GM23338 (cell line): ENCODE data around the gene NSMCE1.

ENCODE experiments used
- EZH2 ChIP-seq: fragments of 200-600 bp; sonication (generic); IDR thresholded peaks from one replicate; pipeline ENCODE4 v1.8.0; 2017; ENCODE audit warnings: antibody characterized with exemption, mild to moderate bottlenecking, low read depth; ENCODE audit not compliant: unreplicated experiment
- POLR2AphosphoS5 ChIP-seq: IDR thresholded peaks from 2 replicates; pipeline ENCODE4 v1.6.1; 2016; ENCODE audit warnings: antibody characterized with exemption, low read depth
- TF ChIP-seq, protein P1 (sequence below), 2 experiments: fragments of 200-600 bp in 1 of 2; sonication (generic) in 1 of 2; conservative IDR thresholded peaks; 2 replicates each; pipeline versions ENCODE4 v1.5.1 to v1.6.1; 2016 to 2017; ENCODE audit warnings: antibody characterized with exemption in 2 of 2, low read depth in 2 of 2, mild to moderate bottlenecking in 2 of 2, moderate library complexity in 1 of 2
- TF ChIP-seq, protein P2 (sequence below): IDR thresholded peaks from 2 replicates; pipeline ENCODE4 v1.6.1; 2016; ENCODE audit warnings: antibody characterized with exemption
- TF ChIP-seq, protein P3 (sequence below): IDR thresholded peaks from one replicate; pipeline ENCODE4 v1.6.1; 2018; ENCODE audit warnings: antibody characterized with exemption; ENCODE audit not compliant: unreplicated experiment

DNA sequence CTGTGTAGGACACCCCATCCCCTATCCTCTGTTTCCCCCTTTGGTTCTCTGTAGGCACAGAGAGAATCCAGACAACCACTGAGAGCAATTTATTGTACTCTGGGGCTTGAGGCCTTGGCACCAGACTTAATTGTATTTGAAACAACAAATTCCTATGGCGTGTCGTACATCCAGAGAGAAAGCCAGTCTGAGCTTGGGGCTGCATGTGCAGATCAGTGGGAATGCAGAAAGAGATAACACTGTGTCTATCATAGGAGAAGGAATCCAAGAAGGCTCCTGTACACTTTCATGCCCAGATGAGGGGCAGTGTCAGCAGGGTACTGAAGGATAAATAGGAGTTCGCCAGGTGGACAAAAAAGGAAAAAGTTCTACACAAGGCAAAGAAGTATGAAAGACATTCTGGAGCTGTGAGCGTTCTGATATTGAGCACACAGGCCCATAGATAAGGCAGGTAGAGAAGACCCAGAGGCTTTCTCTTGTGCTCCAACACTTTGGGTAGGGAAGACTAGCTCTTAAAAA is 23.2 kb upstream of the NSMCE1 start:
- TF ChIP-seq, protein P1, sequence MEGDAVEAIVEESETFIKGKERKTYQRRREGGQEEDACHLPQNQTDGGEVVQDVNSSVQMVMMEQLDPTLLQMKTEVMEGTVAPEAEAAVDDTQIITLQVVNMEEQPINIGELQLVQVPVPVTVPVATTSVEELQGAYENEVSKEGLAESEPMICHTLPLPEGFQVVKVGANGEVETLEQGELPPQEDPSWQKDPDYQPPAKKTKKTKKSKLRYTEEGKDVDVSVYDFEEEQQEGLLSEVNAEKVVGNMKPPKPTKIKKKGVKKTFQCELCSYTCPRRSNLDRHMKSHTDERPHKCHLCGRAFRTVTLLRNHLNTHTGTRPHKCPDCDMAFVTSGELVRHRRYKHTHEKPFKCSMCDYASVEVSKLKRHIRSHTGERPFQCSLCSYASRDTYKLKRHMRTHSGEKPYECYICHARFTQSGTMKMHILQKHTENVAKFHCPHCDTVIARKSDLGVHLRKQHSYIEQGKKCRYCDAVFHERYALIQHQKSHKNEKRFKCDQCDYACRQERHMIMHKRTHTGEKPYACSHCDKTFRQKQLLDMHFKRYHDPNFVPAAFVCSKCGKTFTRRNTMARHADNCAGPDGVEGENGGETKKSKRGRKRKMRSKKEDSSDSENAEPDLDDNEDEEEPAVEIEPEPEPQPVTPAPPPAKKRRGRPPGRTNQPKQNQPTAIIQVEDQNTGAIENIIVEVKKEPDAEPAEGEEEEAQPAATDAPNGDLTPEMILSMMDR (conservative IDR thresholded peaks at IDR 0.05; ENCODE audit: low read depth in 2 of 2), result no peak
- TF ChIP-seq POLR2AphosphoS5 (no peak), EZH2 (no peak)
- TF ChIP-seq, protein P2, sequence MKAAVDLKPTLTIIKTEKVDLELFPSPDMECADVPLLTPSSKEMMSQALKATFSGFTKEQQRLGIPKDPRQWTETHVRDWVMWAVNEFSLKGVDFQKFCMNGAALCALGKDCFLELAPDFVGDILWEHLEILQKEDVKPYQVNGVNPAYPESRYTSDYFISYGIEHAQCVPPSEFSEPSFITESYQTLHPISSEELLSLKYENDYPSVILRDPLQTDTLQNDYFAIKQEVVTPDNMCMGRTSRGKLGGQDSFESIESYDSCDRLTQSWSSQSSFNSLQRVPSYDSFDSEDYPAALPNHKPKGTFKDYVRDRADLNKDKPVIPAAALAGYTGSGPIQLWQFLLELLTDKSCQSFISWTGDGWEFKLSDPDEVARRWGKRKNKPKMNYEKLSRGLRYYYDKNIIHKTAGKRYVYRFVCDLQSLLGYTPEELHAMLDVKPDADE, result no peak
- TF ChIP-seq, protein P3, sequence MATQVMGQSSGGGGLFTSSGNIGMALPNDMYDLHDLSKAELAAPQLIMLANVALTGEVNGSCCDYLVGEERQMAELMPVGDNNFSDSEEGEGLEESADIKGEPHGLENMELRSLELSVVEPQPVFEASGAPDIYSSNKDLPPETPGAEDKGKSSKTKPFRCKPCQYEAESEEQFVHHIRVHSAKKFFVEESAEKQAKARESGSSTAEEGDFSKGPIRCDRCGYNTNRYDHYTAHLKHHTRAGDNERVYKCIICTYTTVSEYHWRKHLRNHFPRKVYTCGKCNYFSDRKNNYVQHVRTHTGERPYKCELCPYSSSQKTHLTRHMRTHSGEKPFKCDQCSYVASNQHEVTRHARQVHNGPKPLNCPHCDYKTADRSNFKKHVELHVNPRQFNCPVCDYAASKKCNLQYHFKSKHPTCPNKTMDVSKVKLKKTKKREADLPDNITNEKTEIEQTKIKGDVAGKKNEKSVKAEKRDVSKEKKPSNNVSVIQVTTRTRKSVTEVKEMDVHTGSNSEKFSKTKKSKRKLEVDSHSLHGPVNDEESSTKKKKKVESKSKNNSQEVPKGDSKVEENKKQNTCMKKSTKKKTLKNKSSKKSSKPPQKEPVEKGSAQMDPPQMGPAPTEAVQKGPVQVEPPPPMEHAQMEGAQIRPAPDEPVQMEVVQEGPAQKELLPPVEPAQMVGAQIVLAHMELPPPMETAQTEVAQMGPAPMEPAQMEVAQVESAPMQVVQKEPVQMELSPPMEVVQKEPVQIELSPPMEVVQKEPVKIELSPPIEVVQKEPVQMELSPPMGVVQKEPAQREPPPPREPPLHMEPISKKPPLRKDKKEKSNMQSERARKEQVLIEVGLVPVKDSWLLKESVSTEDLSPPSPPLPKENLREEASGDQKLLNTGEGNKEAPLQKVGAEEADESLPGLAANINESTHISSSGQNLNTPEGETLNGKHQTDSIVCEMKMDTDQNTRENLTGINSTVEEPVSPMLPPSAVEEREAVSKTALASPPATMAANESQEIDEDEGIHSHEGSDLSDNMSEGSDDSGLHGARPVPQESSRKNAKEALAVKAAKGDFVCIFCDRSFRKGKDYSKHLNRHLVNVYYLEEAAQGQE, result no peak
